Fibroblast of mammary gland (primary cell): ENCODE measurements around the gene TLCD2.

Experiments
- DNase-seq: peaks from one replicate; pipeline ENCODE4 v3.0.0-alpha.2; 2010; ENCODE audit warnings: low read depth
- H3K4me3 ChIP-seq: 2 replicates; pipeline ENCODE4 v1.5.1; 2011; ENCODE audit warnings: low read depth, mild to moderate bottlenecking, low read length, moderate library complexity; ENCODE audit not compliant: control insufficient read depth
- CTCF ChIP-seq: conservative IDR thresholded peaks from 2 replicates; pipeline ENCODE4 v1.5.1; 2011; ENCODE audit warnings: low read depth, low read length, inconsistent platforms; ENCODE audit not compliant: control insufficient read depth, insufficient read depth

Gene TLCD2

GRCh38 chr17:1733759-1734158, 23.6 kb upstream of the TLCD2 start:
- no peak for DNase-seq
- H3K4me3 ChIP-seq: no peak overlapping the region
- TF ChIP-seq CTCF: no peak

- DNase-seq: no peak
- no peak overlapping the region for H3K4me3 ChIP-seq
- no peak for TF ChIP-seq CTCF
Measured at GRCh38 chr17:1732833-1733321, 22.7 kb upstream of the TLCD2 start.

- no peak for TF ChIP-seq CTCF
- H3K4me3 ChIP-seq: no peak overlapping the region
- no peak for DNase-seq
Measured at GRCh38 chr17:1732241-1732832, 22.2 kb upstream of the TLCD2 start.

- H3K4me3 ChIP-seq: no peak overlapping the region
- DNase-seq: no peak
- TF ChIP-seq CTCF: no peak
Measured at GRCh38 chr17:1731194-1731506, 21.0 kb upstream of the TLCD2 start.

GRCh38 chr17:1730326-1731193, 20.4 kb upstream of the TLCD2 start:
- H3K4me3 ChIP-seq: no peak overlapping the region
- no peak for TF ChIP-seq CTCF
- peak; percentile 98 for DNase-seq

- H3K4me3 ChIP-seq: no peak overlapping the region
- TF ChIP-seq CTCF: no peak
- DNase-seq: no peak
Measured at GRCh38 chr17:1729966-1730325, 19.8 kb upstream of the TLCD2 start.
